CD4-positive, alpha-beta T cell treated with Interleukin-10 for 1 hour (primary cell): ENCODE measurements around the gene KANK4.
"Not testable (repeated sequence)": the region's sequence is repeated elsewhere in the genome, so short reads cannot be mapped to it uniquely, and the experiment has no call there.

Source experiments
- DNase-seq: peaks from one replicate; pipeline ENCODE4 v3.0.0-alpha.2; 2020

The KANK4 gene

DNA sequence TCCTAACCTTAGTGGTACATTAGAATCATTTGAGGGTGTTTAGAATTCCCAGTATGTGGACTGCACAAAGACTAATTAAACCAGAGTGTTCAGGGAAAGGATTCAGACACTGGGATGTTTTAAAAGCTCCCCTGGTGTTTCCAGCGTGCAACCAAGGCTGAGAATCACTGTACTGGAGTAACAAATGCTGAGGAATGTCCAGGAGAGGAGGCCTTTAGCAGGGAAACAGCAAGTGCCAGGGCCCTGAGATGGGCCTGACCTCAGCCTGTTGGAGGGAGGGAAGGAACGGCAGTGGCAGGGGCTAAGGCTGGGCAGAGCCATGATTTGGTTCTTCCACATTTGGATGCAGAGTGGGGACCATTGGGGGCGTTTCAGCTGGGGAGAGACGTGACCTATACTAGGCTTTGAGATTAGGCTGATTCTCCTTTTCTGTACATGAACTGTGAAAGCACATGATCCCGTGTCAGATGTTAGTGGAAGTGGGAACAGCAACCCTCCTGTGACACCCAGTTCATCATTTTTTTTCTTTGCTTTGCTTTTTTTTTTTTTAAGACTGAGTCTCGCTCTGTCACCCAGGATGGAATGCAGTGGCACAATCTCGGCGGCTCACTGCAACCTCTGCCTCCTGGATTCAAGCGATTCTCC lies 49.3 kb downstream of the KANK4 start:
- no peak for DNase-seq

DNA sequence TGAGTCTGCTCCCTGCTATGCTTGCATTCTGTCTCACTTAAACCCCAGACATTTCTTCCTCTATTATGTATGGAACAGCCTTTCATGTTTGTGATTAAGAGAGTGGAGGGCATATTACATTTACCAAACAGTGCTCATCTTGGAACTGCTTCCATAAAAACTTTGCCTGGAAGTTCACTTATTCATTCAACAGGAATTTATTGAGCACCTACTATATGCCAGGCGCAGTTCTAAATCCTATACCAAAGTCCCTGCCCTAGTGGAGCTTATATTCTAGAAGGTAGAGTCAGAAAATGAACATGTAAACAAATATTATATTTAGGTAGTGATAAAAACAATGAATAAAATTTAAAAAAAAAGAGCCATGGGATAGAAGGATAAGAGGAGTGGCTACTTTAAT lies 49.8 kb downstream of the KANK4 start:
- DNase-seq, result no peak

DNA sequence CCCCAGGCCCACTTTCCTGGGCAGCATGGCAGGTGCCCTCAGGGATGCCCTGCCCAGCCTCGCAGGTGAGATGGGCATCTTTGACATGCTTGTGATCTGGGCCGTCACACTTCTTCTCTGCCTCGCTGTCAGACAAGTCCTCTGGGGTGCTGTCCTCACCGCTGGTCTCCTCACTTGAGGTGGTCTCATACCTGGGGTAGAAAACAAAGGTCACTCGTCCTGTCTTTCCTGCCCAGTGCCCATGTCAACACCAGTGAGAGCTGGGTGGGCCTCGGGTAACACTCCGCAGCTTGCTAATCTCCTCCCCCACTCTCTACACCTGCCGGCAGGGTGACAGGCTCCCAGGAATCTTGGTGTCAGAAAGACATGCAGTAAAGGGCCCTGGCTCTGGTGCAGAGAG lies 50.9 kb downstream of the KANK4 start:
- DNase-seq, result no peak

DNA sequence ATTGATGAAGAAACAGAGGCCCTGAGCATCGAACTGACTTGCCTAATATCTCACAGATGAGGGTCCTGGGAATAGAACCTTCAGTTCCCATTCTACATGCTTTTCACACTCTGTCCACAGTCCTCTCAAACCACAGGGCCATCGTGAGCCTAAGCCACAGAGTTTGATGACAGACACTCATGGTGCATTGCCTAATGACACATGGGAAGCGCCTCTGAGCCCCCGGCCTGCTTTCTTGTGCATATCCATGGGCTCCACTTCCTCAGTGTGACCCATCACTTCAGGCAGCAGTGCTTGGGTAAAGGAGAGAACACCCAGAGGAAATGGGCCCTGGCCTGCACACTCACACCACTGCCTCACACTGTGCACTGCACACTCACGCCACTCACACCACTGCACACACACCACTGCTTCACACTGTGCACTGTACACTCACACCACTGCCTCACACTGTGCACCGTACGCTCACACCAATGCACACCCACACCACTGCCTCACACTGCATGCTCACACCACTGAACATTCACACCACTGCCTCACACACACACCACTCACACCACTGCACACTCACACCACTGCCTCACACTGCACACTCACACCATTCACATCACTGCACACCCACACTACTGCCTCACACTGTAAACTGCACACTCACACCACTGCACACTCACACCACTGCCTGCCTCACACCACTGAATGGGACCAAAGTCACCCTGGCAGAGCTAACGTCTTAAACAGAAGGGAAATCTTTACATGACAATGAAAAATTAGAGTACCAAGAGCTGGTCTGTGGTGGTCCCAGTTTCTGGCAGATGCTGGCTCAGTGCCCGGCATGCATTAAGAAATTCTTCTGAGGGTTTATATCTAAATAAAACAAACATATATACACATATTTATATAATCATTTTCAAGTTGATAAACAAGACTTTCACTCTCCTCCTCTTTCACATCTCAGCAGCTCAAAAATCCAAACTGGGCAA lies 53.0 kb downstream of the KANK4 start:
- DNase-seq, result no peak

DNA sequence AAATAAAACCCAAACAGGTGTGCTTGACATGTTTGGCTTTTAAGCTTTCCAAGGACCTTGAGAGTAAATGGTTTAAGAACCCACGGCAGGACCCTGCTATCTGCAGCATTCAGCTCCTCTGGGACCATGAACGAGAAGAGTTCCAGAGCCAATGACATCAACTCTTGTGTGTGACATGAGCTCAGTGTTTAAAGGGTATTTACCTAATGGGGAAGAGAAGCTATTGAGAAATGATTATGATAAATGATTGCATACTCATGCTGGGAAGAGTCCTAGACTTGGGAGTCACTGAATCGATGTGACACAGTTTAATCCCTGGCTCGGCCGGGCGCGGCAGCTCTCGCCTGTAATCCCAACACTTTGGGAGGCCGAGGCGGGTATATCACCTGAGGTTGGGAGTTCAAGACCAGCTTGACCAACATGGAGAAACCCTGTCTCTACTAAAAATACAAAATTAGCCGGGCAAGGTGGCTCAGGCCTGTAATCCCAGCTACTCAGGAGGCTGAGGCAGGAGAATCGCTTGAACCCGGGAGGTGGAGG lies 55.4 kb downstream of the KANK4 start:
- no peak for DNase-seq

DNA sequence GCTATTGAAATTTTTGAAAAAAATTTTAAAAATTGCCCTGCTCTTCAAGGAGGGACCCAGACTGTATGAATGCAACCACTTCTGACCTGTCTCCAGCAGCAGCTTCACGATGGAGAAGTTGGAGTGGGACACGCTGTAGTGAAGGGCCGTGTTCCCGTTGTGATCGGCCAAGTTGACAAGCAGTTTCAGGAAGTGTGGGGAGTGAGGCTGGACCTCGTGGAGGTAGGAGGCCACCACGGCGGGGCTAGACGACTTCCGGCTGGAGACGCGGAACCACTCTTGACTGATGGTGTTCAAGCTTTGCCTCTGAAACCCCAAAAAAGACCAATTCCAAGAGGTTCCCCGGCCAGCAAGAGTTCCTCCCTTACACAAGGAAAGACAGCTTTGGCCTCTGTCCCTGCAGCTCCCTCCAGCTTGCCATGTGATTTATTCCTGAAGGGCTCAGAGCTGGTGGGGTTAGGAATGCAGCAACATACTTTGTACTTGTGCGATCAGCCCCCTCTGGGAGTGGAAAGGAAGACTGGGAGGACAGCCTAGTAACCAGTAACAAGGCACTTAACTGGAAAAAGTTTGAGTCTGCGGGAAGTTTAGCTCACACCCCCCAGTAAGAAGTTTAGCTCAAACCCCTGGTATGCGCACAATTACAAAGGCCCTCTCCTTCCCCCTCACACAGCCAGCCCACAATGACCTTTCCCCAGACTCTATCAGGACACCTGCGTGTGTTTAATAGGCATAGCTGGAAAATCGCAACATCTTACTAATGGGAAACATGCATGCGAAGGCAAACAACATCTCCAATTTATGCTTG lies 56.0 kb downstream of the KANK4 start:
- DNase-seq, result no peak

DNA sequence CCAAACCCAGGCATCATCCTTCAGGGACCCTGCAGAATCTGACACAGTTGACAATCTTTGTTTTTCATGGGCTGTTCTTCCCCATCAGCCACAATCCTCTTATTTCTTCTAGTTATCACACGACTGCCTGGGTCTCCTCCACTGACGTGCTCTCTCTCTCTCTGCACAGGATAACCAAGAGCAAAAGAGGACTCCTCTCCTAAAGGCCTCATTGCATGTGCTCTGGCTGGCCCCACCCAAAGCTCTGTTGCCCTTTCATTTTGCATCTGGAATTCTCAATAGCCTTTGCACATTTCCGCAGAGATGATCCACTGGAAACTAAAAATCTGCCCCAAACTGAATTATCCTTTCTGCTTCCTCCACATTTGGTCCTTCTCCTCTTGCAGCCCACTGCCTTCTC lies 58.5 kb downstream of the KANK4 start:
- DNase-seq, result no peak

DNA sequence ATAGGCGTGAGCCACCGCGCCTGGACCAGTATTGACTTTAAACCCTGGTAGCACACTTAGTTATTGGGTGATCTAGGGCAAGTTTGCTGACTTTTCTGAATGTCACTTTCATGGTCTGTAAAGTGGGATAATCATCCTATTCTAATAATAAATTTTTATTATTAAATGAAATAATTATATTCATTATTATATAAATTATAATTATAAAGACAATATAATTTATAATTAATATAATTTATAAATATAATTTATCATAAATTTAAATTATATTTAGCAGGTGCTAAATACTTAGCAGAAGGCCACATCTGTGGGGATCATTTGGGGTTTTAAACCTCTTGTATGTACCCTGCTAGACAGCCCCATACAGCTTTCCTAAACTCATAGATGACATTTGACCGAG lies 59.7 kb downstream of the KANK4 start:
- DNase-seq, result no peak

DNA sequence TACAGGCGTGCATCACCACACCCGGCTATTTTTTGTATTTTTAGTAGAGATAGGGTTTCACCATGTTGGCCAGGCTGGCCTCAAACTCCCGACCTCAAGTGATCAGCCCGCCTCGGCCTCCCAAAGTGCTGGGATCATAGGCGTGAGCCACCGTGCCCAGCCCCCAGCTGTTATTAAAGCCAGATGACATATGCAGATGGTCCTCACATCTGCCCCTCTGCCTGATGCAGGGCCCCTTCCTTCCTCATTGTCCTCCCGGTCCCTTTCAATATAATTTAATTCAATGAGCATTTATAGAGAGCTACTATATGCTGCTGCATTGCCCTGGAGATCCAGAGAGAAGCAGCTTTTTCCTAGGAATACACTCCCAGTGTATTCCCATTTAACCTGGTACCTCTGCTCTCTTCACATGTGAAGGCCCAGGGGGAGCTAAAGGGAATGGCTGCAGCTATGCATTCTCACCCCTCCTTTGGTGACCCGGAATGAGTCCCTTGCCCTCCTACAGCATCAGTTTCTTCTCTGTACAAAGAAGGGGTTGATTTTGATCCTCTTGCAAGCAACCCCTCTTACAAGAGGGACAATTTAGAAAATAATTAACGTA lies 69.0 kb downstream of the KANK4 start:
- DNase-seq, result no peak

DNA sequence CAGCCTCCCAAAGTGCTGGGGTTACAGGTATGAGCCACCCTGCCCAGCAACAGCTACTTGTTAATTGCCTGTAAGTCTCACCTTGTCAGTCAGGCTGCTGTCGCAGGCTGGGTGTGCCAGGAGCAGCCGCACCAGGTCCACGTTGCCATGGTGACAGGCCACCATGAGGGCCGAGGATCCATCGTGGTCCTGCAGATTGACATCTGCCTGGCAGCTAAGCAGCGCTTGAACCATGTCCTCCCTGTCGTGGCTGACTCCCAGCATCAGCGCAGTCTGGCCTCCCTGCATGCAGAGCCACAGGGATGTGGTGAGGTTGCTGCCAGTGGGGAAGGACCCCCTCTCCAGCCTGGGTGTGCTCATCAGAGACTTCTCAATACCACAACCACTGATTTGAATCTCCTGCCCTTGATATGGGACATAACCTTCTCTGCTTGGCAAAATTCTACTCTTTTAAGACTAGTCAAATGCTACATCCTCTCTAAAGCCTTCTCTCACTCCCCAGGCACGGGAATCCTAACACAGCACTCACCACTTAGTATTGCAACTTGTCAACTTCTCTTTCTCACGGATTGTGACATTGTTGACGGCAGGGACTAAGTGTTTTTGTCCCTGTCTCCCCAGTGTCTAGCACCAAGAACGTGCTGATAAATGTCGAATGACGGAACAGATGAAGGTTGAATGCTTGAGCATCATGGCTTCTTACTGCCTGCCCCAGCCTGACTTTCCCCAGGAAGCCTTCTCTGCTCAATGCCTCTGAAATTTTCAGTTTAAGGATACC lies 71.7 kb downstream of the KANK4 start:
- no peak for DNase-seq

DNA sequence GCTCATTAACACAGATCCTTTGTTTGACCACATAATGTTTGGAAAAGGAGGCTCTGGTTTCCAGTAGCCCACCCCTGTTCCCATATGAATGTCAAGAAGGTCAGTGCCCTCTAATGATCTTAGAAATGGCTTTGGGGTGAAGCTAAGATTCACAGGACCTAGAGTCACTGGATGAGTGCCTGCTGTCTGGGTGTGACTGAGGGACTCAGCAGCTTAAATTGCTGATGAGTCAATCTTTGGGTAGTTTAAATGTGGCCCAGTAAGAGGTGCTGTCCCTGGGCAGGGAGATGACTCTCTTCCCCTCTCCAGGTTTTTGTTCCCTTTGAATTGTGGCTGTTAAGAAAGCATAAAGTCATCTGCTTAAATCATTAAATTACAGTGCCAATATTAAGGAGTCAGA lies 74.0 kb downstream of the KANK4 start:
- DNase-seq, result no peak

DNA sequence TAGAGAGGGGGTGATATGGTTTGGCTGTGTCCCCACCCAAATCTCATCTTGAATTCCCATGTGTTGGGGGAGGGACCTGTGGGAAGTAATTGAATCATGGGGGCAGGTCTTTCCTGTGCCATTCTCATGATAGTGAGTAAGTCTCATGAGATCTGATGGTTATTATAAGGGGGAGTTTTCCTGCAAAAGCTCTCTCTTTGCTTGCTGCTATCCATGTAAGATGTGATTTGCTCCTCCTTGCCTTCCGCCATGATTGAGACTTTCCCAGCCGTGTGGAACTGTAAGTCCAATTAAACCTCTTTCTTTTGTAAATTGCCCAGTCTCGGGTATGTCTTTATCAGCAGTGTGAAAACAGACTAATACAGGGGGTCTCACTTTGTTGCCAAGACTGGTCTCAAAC lies 74.9 kb downstream of the KANK4 start:
- DNase-seq, result not testable (repeated sequence)

DNA sequence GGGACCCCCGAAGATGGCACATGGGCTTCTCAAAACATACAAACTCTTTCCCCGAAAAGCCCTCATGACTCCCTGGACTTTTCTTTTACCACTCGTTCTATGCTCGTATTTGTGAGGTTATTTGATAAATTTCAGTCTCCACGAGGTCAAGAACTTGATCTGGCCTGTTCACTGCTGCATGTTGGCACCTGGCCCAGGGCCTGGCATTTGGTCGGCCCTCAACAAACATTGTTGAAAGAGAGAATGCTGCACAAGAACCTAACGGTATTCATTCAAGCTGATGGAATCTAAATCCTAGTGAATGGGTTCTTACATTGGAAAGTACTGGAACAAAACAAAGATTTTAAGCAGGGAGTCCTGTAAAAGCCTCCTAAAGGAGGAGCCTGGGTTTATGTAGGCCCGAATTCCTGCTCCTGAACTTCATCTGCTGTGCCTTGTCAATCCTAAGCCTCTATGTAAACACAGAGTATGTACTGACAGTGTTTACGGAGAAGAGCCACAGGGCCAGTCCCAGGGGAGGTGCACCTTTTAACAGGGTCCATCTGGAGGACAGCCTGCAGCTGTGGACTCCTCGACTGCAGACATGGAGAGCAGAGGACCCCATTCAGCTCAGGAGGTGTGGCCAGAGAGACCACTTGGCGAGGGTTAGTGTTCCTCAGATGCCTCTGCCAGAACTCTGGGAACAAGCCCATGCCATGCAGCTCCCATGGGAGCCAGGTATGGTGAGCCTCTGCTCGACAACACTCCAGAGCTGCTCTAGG lies 77.7 kb downstream of the KANK4 start:
- no peak for DNase-seq

DNA sequence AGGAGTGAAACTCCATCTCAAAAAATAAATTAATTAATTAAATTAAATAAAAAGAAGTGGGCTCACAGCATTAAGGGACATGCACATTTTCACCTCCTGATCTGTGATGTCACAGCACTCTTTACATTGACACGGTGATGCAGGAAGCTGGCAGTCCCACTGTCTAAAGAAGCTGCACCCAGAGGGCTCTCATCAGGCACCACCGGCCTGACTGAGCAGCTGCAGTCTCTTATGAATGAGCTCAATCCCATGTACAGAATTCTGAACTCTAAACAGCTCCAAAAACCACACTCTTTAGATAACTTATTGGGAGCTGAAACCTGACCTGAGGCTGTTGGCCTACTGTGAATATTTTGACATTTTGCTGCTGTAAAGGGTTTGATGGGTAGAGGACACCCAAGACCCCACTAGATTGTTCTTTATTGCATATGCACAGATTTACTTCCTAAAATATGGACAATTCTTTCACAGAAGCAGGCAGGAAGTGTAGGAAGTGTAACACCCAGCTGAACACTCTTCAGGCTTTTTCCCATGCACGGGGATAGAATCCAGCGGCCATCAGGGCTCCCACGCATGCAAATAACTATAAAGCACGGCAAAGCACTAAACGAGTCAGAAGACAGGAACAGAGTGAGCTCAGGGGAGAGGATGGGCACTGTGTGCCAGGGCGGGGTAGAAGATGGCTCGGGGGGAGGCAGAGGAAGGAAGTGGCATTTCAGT lies 78.4 kb downstream of the KANK4 start:
- DNase-seq, result no peak

DNA sequence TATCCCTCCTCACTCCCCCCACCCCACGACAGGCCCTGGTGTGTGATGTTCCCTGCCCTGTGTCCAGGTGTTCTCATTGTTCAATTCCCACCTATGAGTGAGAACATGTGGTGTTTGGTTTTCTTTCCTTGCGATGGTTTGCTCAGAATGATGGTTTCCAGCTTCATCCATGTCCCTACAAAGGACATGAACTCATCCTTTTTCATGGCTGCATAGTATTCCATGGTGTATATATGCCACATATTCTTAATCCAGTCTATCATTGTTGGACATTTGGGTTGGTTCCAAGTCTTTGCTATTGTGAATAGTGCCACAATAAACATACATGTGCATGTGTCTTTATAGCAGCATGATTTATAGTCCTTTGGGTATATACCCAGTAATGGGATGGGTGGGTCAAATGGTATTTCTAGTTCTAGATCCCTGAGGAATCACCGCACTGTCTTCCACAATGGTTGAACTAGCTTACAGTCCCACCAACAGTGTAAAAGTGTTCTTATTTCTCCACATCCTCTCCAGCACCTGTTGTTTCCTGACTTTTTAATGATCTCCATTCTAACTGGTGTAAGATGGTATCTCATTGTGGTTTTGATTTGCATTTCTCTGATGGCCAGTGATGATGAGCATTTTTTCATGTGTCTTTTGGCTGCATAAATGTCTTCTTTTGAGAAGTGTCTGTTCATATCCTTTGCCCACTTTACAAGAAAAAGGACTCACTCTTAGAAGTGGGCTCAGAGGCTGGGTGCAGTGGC lies 79.4 kb downstream of the KANK4 start:
- DNase-seq, result not testable (repeated sequence)

DNA sequence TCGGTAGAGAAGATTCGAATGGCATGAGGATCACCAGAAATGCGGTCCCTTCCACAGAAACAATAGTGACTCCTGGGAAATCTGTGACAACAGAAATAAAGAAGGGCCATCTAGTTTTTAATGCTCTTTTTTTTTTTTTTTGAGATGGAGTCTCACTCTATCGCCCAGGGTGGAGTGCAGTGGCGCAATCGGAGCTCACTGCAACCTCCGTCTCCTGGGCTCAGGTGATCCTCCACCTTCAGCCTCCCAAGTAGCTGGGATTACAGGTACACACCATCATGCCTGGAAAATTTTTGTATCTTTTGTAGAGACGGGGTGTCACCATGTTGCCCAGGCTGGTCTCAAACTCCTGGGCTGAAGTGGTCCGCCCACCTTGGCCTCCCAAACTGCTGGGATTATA lies 80.7 kb downstream of the KANK4 start:
- no peak for DNase-seq

DNA sequence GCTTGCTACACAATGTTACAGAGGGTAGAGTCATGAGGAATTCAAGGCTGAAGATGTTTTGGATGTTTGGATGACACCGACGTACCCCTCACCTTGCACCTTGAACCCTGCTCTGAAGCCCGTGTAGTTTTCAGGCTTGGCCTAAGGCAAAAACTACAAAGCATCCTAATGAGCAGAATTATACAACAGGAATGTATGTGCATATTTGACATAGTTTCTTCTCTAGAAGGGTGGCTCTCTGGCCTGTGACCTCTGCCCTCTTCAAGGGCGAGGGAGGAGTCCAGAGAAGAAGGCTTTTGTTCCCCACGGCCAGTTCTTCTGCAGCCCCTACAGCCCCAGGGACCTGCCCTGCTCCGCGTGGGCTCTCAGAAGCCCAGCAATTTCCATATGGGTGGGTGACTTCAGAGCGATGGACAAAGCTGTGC lies 81.3 kb downstream of the KANK4 start:
- no peak for DNase-seq

DNA sequence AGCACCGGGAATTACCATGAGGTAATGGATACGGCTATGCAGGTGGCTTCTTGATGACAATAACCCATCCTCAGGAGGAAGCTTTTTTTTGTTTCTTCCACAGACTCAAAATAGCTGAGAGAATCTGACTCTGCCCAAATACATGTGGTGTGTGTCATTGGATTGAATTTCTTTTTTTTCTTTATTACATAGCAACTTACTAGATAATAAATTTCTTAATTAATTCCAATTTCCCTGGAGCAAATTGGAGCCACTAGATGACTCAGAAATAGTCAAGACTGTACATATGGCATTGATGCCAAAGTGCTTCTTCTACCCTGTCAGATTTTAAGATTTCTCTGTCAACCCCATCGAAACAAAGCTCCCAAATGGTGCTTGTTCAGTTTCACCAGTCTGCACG lies 81.9 kb downstream of the KANK4 start:
- DNase-seq, result no peak

DNA sequence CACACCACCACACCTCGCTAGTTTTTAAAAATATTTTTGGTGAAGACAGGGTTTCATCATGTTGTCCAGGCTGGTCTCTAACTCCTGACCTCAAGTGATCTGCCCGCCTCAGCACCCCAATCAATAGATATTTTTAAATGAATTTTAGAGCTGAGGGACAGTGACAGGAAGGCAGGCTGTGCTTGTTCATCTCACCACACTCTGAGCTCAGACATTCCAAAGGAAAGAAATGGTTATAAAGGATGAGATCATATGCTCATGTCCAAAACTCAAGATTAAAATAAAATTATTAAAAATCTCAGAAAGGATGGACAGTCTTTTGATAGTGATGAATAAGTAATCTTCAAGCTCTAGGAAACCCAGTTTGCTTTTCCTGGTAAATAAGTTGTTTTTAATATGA lies 83.7 kb downstream of the KANK4 start:
- no peak for DNase-seq

DNA sequence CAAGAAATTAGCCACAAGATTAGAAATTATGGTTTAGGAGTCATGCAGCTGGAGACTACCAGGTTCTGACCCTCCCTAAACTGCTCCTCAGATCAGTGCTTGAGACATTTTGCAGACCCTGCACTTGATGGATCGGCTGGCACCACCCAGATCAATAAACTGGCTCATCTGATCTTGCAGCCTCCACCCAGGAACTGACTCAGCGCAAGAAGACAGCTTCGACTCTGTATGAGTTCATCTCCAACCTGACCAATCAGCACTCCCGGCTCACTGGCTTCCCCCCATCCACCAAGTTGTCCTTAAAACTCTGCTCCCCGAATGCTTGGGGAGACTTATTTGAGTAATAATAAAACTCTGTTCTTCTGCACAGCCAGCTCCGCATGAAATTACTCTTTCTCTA lies 84.5 kb downstream of the KANK4 start:
- DNase-seq, result no peak
